Measurements from ENCODE around the gene CCNB3.
A peak's percentile ranks its signal among the peaks of the same experiment; 100 is the strongest.
"Not testable (repeated sequence)": the region's sequence is repeated elsewhere in the genome, so short reads cannot be mapped to it uniquely, and the experiment has no call there.

The CCNB3 gene

GRCh38 chrX:50204364-50204899, at the start of gene CCNB3:
TSS of gene CCNB3 (plus strand) at chrX:50204765. CDS start at chrX:50285164, 80,399 bp downstream.
- peak in 12 of 14 donors; percentile 12 to 74 (median 43) for DNase-seq

DNA sequence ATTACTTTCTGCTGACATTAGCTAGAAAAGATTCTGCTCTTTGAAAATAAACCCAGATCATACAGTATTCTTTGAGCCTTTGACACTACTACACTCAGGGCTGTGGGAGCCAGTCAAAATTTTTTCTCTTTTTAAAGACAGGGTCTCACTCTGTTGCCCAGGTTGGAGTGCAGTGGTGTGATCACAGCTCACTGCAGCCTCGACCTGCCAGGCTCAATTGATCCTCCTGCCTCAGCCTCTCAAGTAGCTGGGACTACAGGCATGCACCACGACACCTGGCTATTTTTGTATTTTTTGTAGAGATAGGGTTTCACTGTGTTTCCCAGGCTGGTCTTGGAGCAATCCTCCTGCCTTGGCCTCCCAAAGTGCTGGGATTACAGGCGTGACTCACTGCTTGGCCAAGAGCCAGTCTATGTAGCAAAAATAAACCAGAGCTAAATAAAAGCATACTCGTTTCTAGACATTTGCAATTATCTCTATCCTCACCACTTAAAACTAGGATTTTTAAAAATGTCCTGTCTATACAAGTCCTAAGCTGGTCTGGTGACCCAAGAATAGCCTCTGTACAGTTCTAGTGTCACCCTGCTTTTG, 46.9 kb upstream of the CCNB3 start:
- no peak for DNase-seq

GRCh38 chrX:50158593-50158992, 46.0 kb upstream of the CCNB3 start:
- no peak for DNase-seq

DNA sequence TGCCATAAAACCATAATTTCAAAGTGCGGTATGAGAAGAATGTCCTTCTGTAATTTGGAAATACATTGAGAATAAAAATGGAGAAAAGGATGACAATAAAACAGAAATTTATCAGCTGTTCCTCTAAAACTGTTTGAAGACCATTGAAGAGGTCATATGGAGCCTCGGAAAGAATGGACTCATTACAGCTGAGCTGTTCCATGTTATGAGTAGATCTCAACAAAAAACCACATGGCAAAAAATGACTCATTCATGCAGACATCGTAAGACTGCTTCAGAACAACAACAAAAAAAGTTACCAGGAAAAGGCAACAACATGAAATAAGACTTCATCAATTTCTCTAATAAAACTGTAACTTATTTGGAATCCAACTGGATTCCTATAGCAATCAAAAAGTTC, 43.4 kb upstream of the CCNB3 start:
- no peak for DNase-seq

- DNase-seq, result no peak
Measured at GRCh38 chrX:50165727-50166126, 38.8 kb upstream of the CCNB3 start.

GRCh38 chrX:50167366-50167765, 37.2 kb upstream of the CCNB3 start:
- DNase-seq, result no peak

DNA sequence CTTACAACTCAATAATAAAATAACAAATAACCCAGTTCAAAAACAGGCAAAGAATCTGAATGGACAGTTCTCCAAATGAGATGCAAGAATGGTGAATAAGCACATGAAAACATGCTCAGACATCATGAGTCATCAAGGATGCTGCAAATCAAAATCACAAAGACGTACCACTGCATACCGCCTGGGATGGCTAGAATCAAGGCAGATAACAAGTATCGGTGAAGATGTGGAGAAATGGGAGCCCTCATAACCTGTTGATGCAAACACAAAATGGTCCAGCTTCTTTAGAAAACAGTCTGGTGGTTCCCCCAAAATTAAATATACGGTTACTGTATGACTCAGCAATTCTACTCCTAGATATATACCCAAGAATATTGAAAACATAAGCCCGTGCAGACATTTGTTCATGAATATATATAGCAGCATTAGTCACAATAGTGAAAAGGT, 36.3 kb upstream of the CCNB3 start:
- DNase-seq, result no peak

GRCh38 chrX:50169717-50170116, 34.8 kb upstream of the CCNB3 start:
- no peak for DNase-seq

GRCh38 chrX:50180073-50180940, 24.3 kb upstream of the CCNB3 start:
- DNase-seq, result peak in 2 of 14 donors; percentile 0 to 2

GRCh38 chrX:50183891-50184290, 20.7 kb upstream of the CCNB3 start:
- no peak for DNase-seq

DNA sequence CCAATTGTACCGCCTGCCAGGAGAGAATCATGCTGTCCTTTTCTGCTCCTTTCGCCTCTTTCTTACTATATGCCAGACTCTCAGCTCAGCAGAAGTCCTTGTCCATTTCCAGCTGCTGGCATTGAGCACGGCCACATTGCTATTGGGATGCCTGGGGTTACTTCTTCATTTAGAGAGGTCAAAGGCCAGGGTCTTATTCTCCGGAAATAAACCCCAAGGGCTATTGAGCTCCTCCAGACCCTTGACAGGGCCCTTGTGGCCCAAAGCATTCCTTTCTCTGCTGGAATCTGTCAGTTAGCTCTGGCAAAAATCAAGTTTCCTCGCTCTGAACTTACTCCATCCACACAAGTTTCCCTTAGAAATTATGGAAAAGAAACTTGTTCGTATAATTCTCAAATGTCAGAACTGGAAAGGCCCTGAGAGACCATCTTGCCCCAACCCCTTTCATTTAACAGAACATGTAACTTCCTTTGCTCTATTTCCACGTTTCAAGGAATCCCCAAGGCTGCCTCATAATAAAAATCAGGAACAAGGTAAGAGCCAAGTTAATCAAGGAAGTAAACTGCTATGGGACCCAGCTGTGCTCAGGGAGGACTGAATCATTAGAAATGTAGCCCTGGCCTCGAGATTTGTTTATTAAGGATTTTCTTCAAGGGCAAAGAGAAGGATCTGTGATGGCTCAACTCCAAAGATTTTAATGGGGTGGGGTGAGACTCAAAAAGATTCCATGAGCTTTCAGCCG, 15.5 kb upstream of the CCNB3 start:
- no peak for DNase-seq

GRCh38 chrX:50198348-50198747, 6.2 kb upstream of the CCNB3 start:
- DNase-seq, result no peak

DNA sequence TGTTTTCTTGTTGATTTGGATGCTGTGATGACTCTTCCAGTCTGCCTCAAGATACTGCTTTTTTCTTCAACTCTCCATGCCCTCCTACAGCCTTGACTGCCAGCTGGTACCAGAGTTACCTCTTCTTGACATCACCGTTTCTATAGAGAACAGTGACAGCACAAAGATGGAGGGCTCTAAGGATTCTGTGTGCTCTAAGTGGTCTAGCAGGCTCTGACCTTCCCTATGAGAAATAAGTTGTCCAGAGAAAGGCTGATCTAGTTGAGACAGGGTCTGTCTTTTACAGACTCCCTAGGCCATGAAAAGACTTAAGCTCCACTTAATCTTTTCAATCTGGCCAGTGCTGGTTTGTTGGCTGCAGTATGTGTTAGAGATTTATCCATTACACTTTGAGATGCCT, 3.7 kb upstream of the CCNB3 start, which contains the start of gene AKAP4:
TSS of gene AKAP4 (minus strand) at position 101 of the 400 bp plus-strand sequence. CDS start 118 bp downstream, outside the sequence.
- DNase-seq, result no peak

GRCh38 chrX:50202539-50202938, 2.0 kb upstream of the CCNB3 start:
- DNase-seq, result no peak

DNA sequence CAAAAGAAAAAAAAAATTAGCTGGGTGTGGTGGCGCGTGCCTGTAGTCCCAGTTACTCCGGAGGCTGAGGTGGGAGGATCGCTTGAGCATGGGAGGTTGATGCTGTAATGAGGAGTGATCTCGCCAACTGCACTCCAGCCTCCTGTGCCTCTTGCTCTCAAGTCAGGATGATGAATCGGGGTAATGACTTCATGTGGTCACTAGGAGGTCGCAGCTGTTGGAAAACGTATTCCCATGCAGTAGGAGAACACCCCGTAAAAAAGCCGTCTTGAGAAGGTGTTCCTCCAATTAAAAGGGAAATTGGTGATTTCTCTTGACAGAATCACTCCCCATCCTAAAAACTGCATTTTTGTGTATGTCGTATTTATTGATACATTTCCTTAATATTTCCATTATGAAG, 2.2 kb downstream of the CCNB3 start:
- DNase-seq, result no peak

- no peak for DNase-seq
Measured at GRCh38 chrX:50211510-50211909, 6.9 kb downstream of the CCNB3 start.

DNA sequence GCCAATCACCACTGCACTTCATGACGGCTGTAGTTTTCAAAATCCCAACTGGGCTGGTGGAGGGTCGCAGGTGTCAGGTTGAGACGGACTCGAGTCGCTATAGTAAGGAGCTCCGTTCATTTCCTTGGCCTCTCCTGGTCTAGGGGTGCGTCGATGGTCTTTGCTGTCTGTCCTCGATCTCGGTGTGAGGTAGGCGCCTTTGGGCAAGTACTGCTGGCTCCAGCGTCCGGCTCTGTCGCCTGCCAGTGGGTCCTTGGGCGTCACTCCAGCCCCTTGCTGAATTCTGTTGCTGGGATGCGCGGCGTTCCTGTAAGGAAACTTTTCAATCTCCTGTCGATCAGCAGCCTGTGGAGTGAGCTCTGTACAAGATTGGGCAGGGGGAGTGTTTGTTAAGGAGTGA, 76.7 kb downstream of the CCNB3 start:
- DNase-seq, result no peak

DNA sequence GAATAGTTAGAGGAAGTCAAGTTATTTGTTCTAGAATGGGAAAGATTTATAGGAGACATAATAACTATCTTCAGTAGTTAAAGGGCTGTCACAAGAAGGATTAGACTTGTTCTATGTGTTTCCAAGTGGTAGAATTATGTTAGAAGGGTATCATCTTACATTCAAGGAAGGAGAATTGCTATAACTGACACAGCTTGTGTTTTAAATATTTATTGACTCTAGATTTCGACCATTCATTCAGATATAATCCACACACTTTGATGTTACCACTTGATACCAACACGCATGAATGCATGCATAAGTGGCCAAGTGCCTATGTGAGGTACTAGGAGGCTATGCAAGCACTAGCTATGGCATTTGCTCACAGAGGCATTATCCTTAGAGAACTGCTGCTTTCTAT, 122.7 kb downstream of the CCNB3 start:
- DNase-seq, result no peak

DNA sequence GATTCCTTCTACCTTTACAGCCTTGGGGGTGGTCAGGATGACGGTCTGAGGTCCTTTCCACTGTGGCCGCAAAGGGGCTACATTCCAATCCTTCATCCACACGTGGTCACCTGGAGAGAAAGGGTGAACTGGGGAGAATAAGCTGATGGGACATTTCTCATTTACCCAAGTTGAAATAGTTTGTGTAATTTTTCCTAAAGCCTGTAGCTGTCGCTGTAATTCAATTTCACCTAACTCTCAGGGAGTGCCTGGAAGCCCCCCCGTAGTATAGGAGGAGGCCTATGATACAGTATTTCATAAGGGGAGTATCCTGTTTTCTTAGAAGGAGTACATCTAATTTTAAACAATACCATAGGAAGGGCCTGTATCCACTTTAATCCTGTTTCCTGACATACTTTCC, 128.1 kb downstream of the CCNB3 start:
- DNase-seq, result not testable (repeated sequence)

DNA sequence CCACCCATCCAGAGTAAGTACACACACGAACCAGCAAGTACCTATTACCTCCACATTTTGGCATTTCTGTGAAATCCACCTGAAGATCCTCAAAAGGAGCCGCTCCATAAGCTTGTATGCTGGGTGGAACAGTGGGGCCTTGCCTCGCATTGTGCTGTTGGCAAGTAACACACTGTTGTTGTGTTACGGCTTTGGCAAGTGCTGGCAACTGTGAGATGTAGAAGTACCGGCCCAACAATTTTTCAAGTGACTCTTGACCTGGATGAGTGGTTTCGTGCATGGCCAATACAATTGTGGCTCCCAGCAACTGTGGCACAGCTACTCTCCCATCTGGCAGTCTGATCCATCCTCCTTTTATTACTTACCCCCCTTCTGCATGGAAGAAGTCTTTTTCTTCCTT, 128.7 kb downstream of the CCNB3 start:
- DNase-seq, result no peak

- no peak for DNase-seq
Measured at GRCh38 chrX:50343917-50344316, 139.4 kb downstream of the CCNB3 start.

DNA sequence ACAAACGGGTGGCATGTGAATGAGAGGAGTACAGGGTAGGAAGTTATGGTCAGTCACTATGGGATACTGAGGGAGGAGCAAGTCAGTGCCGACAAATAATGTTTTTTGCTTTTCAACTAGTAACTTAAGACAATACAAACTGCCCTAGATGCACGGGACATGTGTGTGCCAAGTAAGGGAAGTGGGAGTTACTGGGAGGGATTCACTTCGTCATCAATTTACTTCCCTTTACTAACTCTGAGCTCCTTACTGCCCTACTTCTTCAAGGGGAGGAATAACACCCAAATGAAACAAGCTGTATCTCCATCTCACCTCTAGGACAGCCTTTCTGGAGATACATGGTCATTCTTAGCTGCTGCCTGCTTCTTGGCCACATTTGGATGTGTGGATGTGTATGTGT, 168.4 kb downstream of the CCNB3 start:
- DNase-seq, result no peak

All from C1 segment of cervical spinal cord (tissue), 14 donors.